Measurements from ENCODE around the gene NT5DC4.

NT5DC4 gene

DNA sequence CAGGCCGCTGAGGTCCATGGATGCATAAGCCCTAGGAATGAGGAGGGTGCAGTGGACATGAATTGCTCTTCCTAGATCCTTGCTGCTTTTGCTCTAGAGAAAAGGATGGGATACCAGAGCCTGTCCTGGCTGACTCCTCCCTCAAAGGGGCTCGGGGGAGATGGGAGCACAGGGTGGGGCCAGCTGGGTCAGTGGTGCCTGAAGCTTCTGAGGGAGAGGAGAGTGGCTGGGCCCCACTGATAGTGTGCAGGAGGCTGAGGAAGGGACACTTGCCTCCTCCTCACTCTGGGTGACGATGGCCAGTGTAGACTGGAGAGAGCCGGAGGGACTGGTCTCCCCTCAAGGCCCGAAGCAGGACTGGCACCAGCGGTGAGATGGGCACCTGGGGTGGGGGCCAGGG lies at the start of gene NT5DC4:
Gene NT5DC4 (plus strand): TSS at position 236 of the 400 bp plus-strand sequence. CDS start 60 bp downstream, at position 296.
- DNase-seq (ENCODE audit: low spot score) = no peak

DNA sequence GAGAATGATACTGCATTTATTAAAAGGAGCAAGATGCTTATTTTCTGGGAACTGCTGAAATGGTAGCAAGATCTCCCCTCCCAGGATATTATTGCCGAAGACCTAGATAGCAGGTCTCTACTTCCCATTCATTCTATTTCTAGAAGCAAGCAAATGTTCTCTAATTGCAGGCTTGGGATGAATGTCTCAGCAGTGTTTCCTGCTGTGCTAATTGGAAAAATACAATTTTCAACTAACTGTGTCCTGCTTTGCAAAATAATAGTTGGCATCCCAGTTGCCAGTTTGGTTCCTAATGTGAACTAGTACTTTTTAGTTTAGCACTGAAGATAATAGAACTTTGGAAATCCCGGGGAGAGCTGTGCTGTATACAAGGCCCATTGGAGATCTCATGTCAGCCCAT lies 49.0 kb upstream of the NT5DC4 start:
- DNase-seq (ENCODE audit: low spot score) = no peak

DNA sequence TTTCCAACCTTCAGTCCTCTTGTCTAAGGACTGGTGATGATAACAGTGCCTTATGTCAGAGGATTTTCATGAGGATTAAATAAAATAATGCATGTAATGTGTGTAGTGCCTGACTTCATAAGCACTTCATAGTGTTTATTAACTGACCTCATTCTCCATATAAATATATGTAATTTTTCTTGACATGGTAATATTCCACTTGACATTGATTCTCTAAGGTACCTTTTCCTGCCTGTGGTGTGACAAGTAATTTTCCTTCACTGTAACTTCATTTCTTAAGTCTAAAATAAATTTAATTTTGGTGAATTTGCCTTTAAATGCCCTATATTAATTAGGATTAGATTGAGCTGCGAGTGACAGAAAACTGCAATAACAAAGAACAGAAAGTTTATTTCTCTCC lies 47.8 kb upstream of the NT5DC4 start:
- DNase-seq (ENCODE audit: low spot score) = no peak

DNA sequence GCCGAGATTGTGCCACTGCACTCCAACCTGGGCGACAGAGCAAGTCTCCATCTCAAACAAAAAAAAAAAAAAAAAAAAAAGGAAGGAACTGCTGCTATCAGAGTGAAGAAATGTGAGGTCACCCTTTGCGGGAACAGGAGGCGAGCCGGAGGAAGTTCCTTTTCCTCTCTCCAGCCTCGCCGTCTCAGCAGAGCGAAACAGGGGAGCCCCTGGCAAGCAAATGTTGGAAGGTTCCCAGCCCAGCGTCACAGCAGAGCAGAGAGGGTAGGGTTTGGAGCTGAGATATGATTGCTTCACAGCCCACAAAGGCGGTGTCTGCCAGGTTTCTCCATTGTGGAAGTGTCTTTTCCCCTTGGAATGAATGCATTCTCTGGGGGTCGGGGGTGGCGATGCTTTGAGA lies 46.6 kb upstream of the NT5DC4 start:
- DNase-seq (ENCODE audit: low spot score) = no peak

DNA sequence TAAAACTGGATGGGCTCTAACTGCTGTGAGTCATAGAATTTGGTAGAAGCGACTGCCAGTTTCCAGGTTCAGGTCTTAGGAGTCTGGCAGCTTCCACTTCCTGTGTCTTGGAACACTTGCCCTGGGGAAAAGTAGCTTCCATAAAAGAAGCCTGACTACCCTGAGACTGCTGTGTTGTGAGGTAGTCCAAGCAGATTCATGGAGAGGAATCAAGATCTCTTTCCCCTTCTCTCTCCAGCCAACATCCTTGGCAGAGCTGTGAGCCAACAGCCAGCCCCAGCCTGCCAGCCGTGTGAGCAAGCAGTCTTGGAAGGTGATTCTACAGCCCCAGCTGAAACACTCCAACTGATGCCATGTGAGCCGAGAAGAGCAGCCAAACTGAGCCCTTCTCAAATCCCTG lies 41.3 kb upstream of the NT5DC4 start:
- DNase-seq (ENCODE audit: low spot score) = no peak

DNA sequence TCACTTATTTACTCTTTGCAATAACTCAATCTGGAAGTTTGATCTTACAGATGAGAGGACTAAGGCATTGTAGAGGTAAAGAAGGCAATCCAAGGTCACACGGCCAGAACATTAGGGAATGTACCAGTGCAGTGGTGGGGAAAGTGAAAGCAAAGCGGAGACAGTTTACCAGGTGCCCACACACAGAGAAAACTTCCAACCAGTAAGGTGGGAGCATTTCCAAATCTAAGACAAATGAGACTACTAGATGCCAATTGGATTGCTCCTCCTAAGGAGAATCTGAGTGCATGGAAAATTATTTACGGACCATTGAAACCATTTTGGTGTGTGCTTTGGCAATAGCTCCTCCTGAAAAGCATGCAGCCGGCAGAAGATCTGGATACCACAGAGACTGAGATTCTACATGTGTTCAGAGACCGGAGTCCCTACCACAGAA lies 40.1 kb upstream of the NT5DC4 start:
- no peak for DNase-seq (ENCODE audit: low spot score)

DNA sequence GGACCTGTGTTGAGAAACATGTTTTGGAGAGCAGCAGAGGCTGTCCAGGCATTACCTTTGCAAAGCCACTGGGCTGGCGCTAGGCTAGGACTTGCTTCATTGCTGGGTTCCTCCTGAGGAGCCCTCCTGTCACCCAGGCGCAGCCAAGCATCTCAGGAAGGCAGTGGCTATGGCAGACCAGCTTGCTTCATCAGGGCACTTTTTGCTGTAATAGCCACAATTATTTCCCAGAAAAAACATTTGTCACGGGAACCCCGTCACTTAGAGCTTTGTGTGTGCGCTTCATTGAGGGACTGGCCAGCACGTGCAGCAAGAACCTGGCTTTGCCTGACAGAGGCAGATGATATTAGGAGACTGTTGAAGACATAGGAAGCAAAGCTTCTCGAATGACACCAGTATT lies 38.7 kb upstream of the NT5DC4 start:
- no peak for DNase-seq (ENCODE audit: low spot score)

DNA sequence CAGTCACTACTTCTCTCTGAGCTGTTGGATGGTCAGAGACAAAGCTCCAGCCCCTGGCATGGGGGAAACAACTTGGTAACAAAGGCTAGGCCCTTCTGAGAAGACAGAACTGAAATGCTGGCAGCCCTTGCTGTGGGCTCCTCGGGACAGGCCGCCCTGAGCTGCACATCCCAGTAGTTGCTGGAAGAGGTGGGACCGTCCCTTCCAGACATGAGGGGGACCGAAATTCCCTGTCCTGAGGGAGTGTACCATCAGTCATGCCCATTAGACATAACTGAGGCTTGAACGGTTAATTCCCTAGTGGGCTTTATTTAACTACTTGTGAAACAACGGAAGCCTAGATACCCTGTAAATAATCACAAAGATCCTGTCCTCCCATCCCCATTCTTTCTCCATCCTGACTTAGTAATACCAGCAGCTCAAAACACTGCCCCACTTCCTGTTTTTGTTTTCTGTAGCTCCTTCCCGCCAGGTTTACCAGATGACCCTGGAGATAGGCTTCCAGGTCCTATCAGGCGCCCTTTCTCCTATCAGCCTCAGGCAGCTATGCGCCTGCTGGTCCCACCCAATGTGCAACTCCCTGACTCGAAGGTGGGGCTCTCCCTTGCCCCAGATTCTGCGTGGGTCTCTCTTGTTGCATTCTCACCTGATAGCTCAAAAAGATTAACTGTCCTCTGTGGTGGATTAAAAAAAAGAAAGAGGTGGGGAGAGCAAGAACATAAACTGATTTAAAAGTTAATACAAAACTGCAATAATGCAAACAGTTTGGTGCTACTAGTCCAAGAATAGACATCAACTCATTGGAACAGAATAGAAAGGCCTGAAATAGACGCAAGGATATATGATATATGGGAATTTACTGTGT lies 37.0 kb upstream of the NT5DC4 start:
- no peak for DNase-seq (ENCODE audit: low spot score)

GRCh38 chr2:112684415-112684775 lies 36.4 kb upstream of the NT5DC4 start:
- DNase-seq (ENCODE audit: low spot score) = no peak

- no peak for DNase-seq (ENCODE audit: low spot score)
Observed at GRCh38 chr2:112685271-112685884, 35.4 kb upstream of the NT5DC4 start.

- DNase-seq (ENCODE audit: low spot score) = no peak
Observed at GRCh38 chr2:112686348-112687217, 34.2 kb upstream of the NT5DC4 start.

- DNase-seq (ENCODE audit: low spot score) = no peak
Observed at GRCh38 chr2:112687522-112687921, 33.3 kb upstream of the NT5DC4 start.

DNA sequence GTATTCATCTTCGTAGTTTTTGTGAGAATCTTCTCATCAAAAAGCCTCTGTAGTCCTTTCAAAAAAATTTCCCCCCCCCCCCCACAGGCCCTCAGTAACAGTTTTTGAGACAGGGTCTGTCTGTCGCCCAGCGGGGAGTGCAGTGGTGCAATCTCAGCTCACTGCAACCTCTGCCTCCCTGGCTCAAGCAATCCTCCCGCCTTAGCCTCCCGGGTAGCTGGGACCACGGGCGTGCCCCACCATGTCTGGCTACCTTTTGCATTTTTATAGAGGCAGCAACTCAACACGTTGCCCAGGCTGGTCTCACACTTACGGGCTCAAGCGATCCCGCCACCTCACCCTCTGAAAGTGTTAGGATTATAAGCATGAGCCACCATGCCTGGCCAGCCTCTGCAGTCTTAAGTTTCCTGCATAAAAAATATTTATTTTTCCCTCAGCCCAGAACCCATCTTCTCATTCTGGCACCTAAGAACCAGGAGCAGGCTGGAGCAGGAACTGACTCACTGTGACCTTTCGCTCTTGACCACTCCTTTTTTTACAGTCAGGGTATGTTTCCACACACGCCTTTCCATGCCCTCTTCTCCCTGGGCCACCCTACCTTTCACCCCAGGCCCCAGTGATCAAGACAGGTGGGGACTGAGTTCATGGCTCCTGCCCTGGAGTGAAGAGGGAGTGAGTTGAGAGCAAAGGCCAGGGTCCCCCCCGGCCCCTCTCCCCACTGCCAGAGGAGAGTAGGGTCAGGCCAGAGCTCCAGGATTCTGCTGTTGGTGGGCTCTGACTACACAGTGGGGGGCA lies 32.5 kb upstream of the NT5DC4 start:
- DNase-seq (ENCODE audit: low spot score) = no peak

DNA sequence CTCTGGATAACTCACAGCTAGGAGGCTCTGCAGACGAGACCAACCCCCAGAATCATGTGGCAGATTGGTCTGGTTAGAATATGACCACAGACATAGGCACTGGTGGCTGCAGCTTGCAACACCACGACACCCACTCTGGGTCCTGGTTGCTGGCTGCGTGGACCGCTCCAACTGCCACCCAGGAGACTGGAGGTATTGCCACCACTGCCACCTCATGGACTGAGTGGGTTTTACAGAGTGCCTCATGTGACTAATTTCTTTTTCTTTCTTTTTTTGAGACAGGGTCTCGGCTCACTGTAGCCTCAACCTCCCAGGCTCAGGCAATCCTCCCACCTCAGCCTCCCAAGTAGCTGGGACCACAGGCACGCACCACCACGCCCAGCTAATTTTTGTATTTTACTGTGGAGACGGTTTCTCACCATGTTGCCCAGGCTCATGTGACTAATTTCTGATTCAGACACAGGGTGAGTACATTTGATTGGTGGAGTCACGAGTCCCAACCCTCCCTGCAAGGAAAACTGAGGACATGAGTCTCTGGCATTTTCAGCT lies 29.9 kb upstream of the NT5DC4 start:
- peak; percentile 77 for DNase-seq (ENCODE audit: low spot score)

DNA sequence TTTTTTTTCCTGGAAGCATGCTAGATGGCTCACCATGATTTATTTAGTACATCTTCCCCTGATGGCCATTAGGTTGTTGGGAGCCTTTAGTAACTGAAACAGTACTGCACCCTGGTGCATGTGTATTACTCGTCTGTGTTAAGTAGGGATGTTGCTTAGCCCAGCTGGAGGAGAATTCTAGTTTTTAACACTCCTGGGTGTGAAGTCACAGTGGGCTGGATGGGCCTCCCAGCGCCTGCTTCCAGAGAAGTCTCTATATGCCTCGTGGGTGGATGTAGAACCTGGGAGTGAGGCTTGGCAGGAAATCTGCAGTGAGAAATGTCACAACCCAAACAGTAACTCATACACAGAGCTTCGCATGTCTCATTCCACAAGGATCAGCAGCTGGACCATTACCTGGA lies 28.9 kb upstream of the NT5DC4 start:
- no peak for DNase-seq (ENCODE audit: low spot score)

- peak; percentile 89 for DNase-seq (ENCODE audit: low spot score)
Observed at GRCh38 chr2:112692495-112692911, 28.3 kb upstream of the NT5DC4 start.

DNA sequence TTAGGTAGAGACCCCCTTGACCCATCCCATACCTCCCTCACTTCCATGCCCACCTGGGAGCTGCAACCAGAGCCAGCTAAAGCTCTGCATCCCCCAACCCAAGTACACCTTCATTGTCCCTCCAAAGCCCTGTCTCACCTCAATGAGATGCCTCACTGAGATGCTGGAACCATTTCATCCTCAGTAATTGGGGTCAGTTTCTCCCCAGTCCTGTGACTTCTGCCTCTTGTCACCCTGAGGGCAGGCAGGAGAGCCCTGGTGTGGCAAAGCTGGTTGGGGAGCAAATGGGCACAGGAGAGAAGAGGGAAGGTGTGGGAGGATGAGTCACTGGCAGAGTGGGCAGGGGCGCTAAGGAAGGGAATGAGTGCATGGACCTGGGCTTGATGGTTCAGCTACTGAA lies 27.9 kb upstream of the NT5DC4 start:
- DNase-seq (ENCODE audit: low spot score) = peak; percentile 45

GRCh38 chr2:112693596-112693995 lies 27.2 kb upstream of the NT5DC4 start:
- DNase-seq (ENCODE audit: low spot score) = no peak

- DNase-seq (ENCODE audit: low spot score) = no peak
Observed at GRCh38 chr2:112694182-112694581, 26.6 kb upstream of the NT5DC4 start.

- no peak for DNase-seq (ENCODE audit: low spot score)
Observed at GRCh38 chr2:112698834-112699515, 21.8 kb upstream of the NT5DC4 start.

Measured in activated CD4-positive, alpha-beta T cell treated with anti-CD3 and anti-CD28 coated beads, Interleukin-2, Interleukin-4, amounts not matched to agents 100 ng/mL and 50 ng/mL, durations not matched to agents 16 hours and 8 hours (primary cell).